ENCODE measurements around the gene HRAS. TPM values are rescaled to one million over a fixed set of nuclear protein-coding genes. Genes with fewer than 3 reads are reported as not detected.

HRAS gene
- total RNA-seq, 1 experiment from 2014 or later, result 128 TPM

DNA sequence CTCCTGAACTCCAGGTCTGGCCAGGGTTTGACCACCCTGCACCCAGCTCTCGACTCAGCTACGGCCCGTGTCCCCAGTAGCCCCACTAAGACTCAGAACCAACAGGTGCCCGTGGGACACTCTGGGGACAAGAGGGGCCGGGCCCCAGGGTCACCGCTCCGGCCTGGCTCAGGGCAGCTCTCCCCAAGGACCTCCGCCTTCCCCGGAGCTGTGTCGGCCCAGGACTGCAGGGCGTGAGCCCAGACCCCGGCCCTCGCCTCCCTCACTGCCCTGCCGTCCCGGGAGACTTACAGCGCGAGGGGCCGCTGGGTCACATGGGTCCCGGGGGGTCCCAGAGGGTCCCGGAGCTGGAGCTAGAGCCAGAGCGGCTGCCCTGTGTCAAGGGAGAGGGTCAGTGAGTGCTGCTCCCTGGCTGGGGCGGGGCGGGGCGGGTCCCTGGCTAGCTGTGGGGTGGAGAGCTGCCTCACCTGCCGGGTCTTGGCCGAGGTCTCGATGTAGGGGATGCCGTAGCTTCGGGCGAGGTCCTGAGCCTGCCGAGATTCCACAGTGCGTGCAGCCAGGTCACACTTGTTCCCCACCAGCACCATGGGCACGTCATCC lies 2.3 kb downstream of the HRAS start:
- Histone ChIP-seq H3F3A (ENCODE audit: low read length, unreplicated experiment) (no peaks in the 10 kb centered on the region), H3K79me2 (ENCODE audit: low read length) (peaks cover 16% of the 10 kb centered on the region), H3K9ac (ENCODE audit: low read length) (no peak overlapping the region), H4K20me1 (ENCODE audit: low read length) (peaks cover 4% of the 10 kb centered on the region; the same call in 1 of the 2 replicates), H3K4me1 (ENCODE audit: insufficient read depth, low read length) (peaks cover 17% of the 10 kb centered on the region), H3K4me3 (ENCODE audit: low read length) (no peak overlapping the region), H3K27me3 (ENCODE audit: low read length) (no peaks in the 10 kb centered on the region), H2AFZ (ENCODE audit: low read length) (no peak overlapping the region), H3K9me3 (ENCODE audit: low read length) (no peaks in the 10 kb centered on the region), H3K27ac (ENCODE audit: low read length) (no peak overlapping the region), H3K4me2 (ENCODE audit: low read length) (no peak overlapping the region), H3K36me3 (ENCODE audit: low read depth, low read length) (no peaks in the 10 kb centered on the region), H3K9me2 (replicated peaks; ENCODE audit: low read length) (no peaks in the 10 kb centered on the region)
- CTCF ChIA-PET, result no interaction called here
- TF ChIP-seq EZH2phosphoT487 (IDR thresholded peaks at IDR 0.05; ENCODE audit: borderline replicate concordance, low read length) (no peak), EZH2 (IDR thresholded peaks at IDR 0.05; ENCODE audit: low read length, unreplicated experiment) (no peak)
- TF ChIP-seq, protein P1, sequence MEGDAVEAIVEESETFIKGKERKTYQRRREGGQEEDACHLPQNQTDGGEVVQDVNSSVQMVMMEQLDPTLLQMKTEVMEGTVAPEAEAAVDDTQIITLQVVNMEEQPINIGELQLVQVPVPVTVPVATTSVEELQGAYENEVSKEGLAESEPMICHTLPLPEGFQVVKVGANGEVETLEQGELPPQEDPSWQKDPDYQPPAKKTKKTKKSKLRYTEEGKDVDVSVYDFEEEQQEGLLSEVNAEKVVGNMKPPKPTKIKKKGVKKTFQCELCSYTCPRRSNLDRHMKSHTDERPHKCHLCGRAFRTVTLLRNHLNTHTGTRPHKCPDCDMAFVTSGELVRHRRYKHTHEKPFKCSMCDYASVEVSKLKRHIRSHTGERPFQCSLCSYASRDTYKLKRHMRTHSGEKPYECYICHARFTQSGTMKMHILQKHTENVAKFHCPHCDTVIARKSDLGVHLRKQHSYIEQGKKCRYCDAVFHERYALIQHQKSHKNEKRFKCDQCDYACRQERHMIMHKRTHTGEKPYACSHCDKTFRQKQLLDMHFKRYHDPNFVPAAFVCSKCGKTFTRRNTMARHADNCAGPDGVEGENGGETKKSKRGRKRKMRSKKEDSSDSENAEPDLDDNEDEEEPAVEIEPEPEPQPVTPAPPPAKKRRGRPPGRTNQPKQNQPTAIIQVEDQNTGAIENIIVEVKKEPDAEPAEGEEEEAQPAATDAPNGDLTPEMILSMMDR (conservative IDR thresholded peaks at IDR 0.05; ENCODE audit: low read depth, low read length), result no peak
- ATAC-seq, result no peak
- POLR2A ChIA-PET (ENCODE audit: unreplicated experiment), result no interaction called here
- intact Hi-C loops (cut with micrococcal nuclease), result no loop called here
- no peak for DNase-seq
- no TSS peak for BruUV-seq (replicated peaks)

DNA sequence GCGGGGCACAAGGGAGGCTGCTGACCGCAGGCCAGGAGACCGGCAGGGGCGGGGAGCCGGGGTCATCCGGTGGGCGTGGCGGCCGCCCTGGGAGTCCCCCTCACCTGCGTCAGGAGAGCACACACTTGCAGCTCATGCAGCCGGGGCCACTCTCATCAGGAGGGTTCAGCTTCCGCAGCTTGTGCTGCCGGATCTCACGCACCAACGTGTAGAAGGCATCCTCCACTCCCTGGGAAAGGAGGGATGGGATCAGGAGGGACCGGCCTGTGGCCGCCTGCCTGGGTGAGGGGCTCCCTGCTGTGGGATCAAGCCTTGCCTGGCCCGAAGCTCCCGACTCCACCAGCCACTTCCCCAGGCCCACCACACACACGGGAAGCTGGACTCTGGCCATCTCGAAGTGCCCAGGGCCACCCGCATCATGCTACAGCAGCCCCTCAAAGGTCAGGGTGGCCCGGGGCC lies 2.8 kb downstream of the HRAS start:
- ChIA-PET POLR2A (ENCODE audit: unreplicated experiment) (no interaction called here), CTCF (no interaction called here)
- H3K36me3 ChIP-seq (ENCODE audit: low read depth, low read length), result no peaks in the 10 kb centered on the region
- TF ChIP-seq EZH2phosphoT487 (IDR thresholded peaks at IDR 0.05; ENCODE audit: borderline replicate concordance, low read length), result no peak
- no peak for TF ChIP-seq EZH2 (IDR thresholded peaks at IDR 0.05; ENCODE audit: low read length, unreplicated experiment)
- TF ChIP-seq, protein P1 (conservative IDR thresholded peaks at IDR 0.05; ENCODE audit: low read depth, low read length), result no peak
- no peaks in the 10 kb centered on the region for H3K9me2 ChIP-seq (replicated peaks; ENCODE audit: low read length)
- no peak overlapping the region for H3K9ac ChIP-seq (ENCODE audit: low read length)
- DNase-seq (no peak), ATAC-seq (no peak)
- no peak overlapping the region for H3K4me2 ChIP-seq (ENCODE audit: low read length)
- H3K79me2 ChIP-seq (ENCODE audit: low read length), result peaks cover 16% of the 10 kb centered on the region
- H3K9me3 ChIP-seq (ENCODE audit: low read length), result no peaks in the 10 kb centered on the region
- no TSS peak for BruUV-seq (replicated peaks)
- no peak overlapping the region for H3K4me3 ChIP-seq (ENCODE audit: low read length)
- no peak overlapping the region for H3K27ac ChIP-seq (ENCODE audit: low read length)
- peaks cover 12% of the 10 kb centered on the region for H3K4me1 ChIP-seq (ENCODE audit: insufficient read depth, low read length)
- peaks cover 4% of the 10 kb centered on the region; the same call in 1 of the 2 replicates for H4K20me1 ChIP-seq (ENCODE audit: low read length)
- intact Hi-C loops (cut with micrococcal nuclease), result no loop called here
- no peaks in the 10 kb centered on the region for H3K27me3 ChIP-seq (ENCODE audit: low read length)
- no peak overlapping the region for H2AFZ ChIP-seq (ENCODE audit: low read length)
- H3F3A ChIP-seq (ENCODE audit: low read length, unreplicated experiment), result no peaks in the 10 kb centered on the region

- H3K4me2 ChIP-seq (ENCODE audit: low read length), result no peak overlapping the region
- no peaks in the 10 kb centered on the region for H3K9me2 ChIP-seq (replicated peaks; ENCODE audit: low read length)
- intact Hi-C loops (cut with micrococcal nuclease), result no loop called here
- H3K9ac ChIP-seq (ENCODE audit: low read length), result no peak overlapping the region
- BruUV-seq (replicated peaks), result no TSS peak
- no peaks in the 10 kb centered on the region for H3F3A ChIP-seq (ENCODE audit: low read length, unreplicated experiment)
- no peaks in the 10 kb centered on the region for H3K36me3 ChIP-seq (ENCODE audit: low read depth, low read length)
- H4K20me1 ChIP-seq (ENCODE audit: low read length), result peaks cover 4% of the 10 kb centered on the region; the same call in 1 of the 2 replicates
- peaks cover 9% of the 10 kb centered on the region; the same call in 1 of the 2 replicates for H3K4me1 ChIP-seq (ENCODE audit: insufficient read depth, low read length)
- ATAC-seq (no peak), DNase-seq (no peak)
- ChIA-PET CTCF (no interaction called here), POLR2A (ENCODE audit: unreplicated experiment) (no interaction called here)
- TF ChIP-seq EZH2 (IDR thresholded peaks at IDR 0.05; ENCODE audit: low read length, unreplicated experiment) (no peak), EZH2phosphoT487 (IDR thresholded peaks at IDR 0.05; ENCODE audit: borderline replicate concordance, low read length) (no peak)
- TF ChIP-seq, protein P1 (conservative IDR thresholded peaks at IDR 0.05; ENCODE audit: low read depth, low read length), result no peak
- peaks cover 16% of the 10 kb centered on the region for H3K79me2 ChIP-seq (ENCODE audit: low read length)
- no peak overlapping the region for H2AFZ ChIP-seq (ENCODE audit: low read length)
- no peak overlapping the region for H3K27ac ChIP-seq (ENCODE audit: low read length)
- H3K4me3 ChIP-seq (ENCODE audit: low read length), result no peak overlapping the region
- H3K27me3 ChIP-seq (ENCODE audit: low read length), result no peaks in the 10 kb centered on the region
- H3K9me3 ChIP-seq (ENCODE audit: low read length), result no peaks in the 10 kb centered on the region
Measured at GRCh38 chr11:531919-532526, 3.4 kb downstream of the HRAS start.
